GM23338 (cell line): ENCODE measurements around the gene C1orf210.

ENCODE experiments used
- CREB1 ChIP-seq: fragments of 250-450 bp; sonication (Bioruptor Pico); IDR thresholded peaks from 2 replicates; pipeline ENCODE4 v1.5.0; 2020; ENCODE audit warnings: low read depth, mild to moderate bottlenecking, moderate library complexity
- EZH2 ChIP-seq: fragments of 200-600 bp; sonication (generic); IDR thresholded peaks from one replicate; pipeline ENCODE4 v1.8.0; 2017; ENCODE audit warnings: antibody characterized with exemption, mild to moderate bottlenecking, low read depth; ENCODE audit not compliant: unreplicated experiment
- EZH2phosphoT487 ChIP-seq: fragments of 200-600 bp; sonication (generic); IDR thresholded peaks from one replicate; pipeline ENCODE4 v1.8.1; 2018; ENCODE audit warnings: antibody characterized with exemption; ENCODE audit not compliant: unreplicated experiment
- JUNB ChIP-seq: IDR thresholded peaks from one replicate; pipeline ENCODE4 v1.6.1; 2016; ENCODE audit warnings: antibody characterized with exemption; ENCODE audit not compliant: unreplicated experiment
- NANOG ChIP-seq: IDR thresholded peaks from 2 replicates; pipeline ENCODE4 v1.6.1; 2016; ENCODE audit warnings: antibody characterized with exemption, borderline replicate concordance
- POLR2AphosphoS5 ChIP-seq: IDR thresholded peaks from 2 replicates; pipeline ENCODE4 v1.6.1; 2016; ENCODE audit warnings: antibody characterized with exemption, low read depth
- ZNF114 ChIP-seq: fragments of 250-450 bp; sonication (Bioruptor Pico); IDR thresholded peaks from 2 replicates; pipeline ENCODE4 v1.5.0; 2020; ENCODE audit warnings: mild to moderate bottlenecking, moderate library complexity
- ZNF331 ChIP-seq: fragments of 250-450 bp; sonication (Bioruptor Pico); IDR thresholded peaks from 2 replicates; pipeline ENCODE4 v1.5.0; 2020; ENCODE audit warnings: low read depth, mild to moderate bottlenecking, moderate library complexity
- TF ChIP-seq, protein P1 (sequence below), 2 experiments: fragments of 200-600 bp in 1 of 2; sonication (generic) in 1 of 2; conservative IDR thresholded peaks; 2 replicates each; pipeline versions ENCODE4 v1.5.1 to v1.6.1; 2016 to 2017; ENCODE audit warnings: antibody characterized with exemption in 2 of 2, low read depth in 2 of 2, mild to moderate bottlenecking in 2 of 2, moderate library complexity in 1 of 2
- TF ChIP-seq, protein P2 (sequence below): IDR thresholded peaks from one replicate; pipeline ENCODE4 v1.6.1; 2018; ENCODE audit warnings: antibody characterized with exemption; ENCODE audit not compliant: unreplicated experiment

DNA sequence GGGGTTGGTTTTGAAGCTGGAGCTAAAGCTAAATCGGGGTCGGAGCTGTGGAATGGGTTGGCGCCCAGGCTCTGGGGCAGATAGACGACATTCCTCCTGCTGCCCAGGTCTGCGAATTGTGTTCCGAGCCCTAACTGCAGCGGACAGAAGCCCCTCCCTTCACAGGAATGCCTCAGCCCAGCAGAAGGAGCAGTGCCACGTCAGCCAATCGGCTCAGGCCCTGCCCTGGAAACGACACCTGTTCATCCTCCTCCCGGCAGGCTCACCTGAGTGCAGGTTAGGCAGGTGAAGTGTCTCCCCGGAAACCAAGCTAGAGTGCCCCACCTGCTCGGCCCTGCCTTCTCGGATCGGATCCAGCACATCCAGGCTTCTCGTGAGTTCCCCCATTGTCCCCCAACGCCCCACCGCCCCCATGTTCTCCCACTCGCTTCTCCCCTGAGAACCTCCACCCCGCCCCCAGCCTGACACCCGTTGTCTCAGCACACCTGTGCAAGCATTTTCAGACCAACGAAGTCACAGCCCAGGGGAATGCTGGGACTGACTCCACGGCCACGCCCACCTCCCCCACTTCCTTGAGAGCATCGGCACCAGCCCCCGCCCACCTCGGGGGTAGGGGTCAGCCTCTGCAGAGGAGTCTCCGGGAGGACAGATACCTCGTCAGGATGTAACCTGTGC is 14.8 kb downstream of the C1orf210 start:
- TF ChIP-seq, protein P1, sequence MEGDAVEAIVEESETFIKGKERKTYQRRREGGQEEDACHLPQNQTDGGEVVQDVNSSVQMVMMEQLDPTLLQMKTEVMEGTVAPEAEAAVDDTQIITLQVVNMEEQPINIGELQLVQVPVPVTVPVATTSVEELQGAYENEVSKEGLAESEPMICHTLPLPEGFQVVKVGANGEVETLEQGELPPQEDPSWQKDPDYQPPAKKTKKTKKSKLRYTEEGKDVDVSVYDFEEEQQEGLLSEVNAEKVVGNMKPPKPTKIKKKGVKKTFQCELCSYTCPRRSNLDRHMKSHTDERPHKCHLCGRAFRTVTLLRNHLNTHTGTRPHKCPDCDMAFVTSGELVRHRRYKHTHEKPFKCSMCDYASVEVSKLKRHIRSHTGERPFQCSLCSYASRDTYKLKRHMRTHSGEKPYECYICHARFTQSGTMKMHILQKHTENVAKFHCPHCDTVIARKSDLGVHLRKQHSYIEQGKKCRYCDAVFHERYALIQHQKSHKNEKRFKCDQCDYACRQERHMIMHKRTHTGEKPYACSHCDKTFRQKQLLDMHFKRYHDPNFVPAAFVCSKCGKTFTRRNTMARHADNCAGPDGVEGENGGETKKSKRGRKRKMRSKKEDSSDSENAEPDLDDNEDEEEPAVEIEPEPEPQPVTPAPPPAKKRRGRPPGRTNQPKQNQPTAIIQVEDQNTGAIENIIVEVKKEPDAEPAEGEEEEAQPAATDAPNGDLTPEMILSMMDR (conservative IDR thresholded peaks at IDR 0.05; ENCODE audit: low read depth in 2 of 2), result no peak
- TF ChIP-seq POLR2AphosphoS5 (peak; percentile 81), CREB1 (CRISPR knock-in tag) (peak; percentile 49; the same call in 1 of the 2 replicates), ZNF331 (CRISPR knock-in tag) (no peak), EZH2 (no peak), JUNB (peak; percentile 93), NANOG (no peak), ZNF114 (no peak), EZH2phosphoT487 (no peak)
- TF ChIP-seq, protein P2, sequence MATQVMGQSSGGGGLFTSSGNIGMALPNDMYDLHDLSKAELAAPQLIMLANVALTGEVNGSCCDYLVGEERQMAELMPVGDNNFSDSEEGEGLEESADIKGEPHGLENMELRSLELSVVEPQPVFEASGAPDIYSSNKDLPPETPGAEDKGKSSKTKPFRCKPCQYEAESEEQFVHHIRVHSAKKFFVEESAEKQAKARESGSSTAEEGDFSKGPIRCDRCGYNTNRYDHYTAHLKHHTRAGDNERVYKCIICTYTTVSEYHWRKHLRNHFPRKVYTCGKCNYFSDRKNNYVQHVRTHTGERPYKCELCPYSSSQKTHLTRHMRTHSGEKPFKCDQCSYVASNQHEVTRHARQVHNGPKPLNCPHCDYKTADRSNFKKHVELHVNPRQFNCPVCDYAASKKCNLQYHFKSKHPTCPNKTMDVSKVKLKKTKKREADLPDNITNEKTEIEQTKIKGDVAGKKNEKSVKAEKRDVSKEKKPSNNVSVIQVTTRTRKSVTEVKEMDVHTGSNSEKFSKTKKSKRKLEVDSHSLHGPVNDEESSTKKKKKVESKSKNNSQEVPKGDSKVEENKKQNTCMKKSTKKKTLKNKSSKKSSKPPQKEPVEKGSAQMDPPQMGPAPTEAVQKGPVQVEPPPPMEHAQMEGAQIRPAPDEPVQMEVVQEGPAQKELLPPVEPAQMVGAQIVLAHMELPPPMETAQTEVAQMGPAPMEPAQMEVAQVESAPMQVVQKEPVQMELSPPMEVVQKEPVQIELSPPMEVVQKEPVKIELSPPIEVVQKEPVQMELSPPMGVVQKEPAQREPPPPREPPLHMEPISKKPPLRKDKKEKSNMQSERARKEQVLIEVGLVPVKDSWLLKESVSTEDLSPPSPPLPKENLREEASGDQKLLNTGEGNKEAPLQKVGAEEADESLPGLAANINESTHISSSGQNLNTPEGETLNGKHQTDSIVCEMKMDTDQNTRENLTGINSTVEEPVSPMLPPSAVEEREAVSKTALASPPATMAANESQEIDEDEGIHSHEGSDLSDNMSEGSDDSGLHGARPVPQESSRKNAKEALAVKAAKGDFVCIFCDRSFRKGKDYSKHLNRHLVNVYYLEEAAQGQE, result peak; percentile 24
